CD4-positive, alpha-beta T cell treated with Interleukin-6 at 100 ng/mL for 8 hours (primary cell): ENCODE data around the gene FAM24B.
"Not testable (repeated sequence)": the region's sequence is repeated elsewhere in the genome, so short reads cannot be mapped to it uniquely, and the experiment has no call there.

Experiments
- DNase-seq: peaks from one replicate; pipeline ENCODE4 v3.0.0-alpha.2; 2020; ENCODE audit warnings: mixed read lengths, low spot score

FAM24B gene

GRCh38 chr10:122858042-122858441, 21.3 kb downstream of the FAM24B start:
- DNase-seq: not testable (repeated sequence)

DNA sequence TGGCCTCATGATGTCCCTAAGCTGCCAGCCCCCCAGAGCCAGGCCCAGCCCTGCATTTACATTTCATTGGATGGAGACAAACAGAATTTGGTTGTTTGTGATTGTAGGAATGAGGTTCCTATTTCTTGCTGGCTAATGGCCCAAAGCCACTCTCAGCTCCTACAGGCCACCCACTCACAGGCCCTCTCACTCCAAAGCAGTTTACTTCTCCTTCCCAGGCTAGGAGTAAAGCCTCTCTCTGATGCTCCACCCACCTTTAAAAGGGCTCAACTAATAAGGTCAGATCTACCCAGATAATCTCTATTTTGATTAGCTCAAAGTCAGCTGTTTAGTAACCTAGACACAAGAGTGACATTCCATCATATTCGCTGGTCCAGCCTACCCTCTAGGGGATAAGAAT, 22.5 kb downstream of the FAM24B start:
- no peak for DNase-seq

GRCh38 chr10:122855745-122856144, 23.6 kb downstream of the FAM24B start:
- DNase-seq: no peak

DNA sequence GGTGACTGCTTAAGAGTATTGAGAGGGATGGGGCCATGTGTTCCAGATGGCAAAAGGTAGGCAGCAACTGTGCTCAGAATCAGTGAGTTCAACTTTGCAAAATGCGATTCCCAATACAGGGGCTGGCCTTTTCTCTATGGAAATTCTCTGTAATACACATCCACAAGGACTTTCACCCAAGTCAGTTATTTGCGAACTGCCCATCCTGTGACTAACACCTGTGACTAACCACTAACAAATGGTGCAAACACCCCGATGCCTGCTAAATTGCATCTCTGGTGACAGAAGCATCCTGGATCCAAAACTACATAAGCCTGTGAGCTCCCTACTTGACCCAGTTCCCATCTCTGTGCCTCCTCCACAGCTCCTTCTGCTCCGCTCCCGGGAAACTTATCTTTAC, 24.7 kb downstream of the FAM24B start:
- no peak for DNase-seq

DNA sequence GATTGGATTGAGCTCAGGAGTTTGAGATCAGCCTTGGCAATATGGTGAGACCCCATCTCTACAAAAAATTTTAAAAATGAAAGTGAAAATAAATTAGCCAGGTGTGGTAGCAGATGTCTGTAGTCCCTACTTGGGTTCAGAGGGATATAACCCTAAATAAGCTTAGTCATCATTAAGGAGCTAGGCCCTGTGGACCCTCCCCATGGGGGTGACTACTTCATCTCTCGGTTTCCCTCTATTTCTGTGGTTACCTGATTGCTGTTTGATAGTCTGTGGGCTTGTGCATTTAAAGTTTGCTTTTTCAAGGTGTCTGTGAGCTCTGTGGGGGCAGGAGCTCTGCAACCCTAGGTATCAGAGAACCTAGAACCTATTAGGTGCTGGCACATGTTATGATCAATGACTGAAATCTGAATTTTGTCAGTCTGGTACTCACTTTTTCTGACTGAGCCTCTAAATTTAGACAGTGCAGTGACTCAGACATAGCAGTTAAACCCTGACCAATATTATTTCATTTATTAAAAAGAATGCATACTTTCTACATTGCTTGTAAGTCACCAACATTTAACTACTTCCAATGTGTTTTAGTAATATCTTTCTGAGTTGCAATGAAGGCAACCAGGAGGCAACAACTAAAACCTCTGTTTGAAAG, 25.6 kb downstream of the FAM24B start:
- DNase-seq: no peak

- no peak for DNase-seq
Measured at GRCh38 chr10:122852261-122852660, 27.1 kb downstream of the FAM24B start.

DNA sequence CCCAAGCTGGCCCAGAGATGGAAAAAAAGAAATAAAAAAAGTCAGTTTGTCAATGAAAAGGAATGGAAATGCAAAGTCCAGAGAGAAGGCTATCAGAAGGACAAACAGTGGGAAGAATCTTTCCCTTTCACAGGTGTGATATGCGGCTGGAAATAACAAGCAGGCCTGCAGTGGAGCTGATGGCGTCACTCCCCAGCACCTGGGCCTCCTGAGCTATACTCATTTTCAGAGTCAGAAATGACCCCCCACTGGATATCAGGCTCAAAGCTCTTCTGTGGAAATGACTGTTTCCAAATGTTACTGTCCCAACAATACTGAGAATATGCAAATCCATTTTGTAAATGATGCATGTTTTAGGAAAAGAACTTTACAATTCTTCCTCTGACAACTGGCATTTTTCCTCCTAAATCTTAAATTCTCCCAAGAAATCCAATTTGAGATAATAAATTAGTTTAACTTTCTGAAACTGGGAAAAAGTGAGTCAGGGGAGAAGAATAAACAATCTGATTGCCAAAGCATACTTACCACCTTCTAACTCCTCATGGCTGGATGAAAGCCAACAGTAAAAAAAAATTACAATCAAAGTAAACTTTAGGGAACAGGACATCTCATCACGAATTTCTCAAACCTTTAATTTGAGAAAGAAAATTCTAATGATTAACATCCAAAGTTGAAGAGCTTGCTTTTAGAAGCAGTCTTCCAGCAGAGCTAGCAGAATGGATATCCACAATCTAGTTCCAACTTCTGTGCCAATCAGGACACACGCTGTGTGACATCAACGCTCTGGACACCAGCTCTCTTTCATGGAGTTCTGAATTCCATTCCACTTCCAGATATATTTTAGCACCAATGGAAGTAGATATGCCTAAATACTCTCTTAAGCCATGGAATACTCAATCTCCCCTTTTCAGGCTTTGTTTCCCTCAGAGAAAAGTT, 28.4 kb downstream of the FAM24B start:
- DNase-seq: no peak

DNA sequence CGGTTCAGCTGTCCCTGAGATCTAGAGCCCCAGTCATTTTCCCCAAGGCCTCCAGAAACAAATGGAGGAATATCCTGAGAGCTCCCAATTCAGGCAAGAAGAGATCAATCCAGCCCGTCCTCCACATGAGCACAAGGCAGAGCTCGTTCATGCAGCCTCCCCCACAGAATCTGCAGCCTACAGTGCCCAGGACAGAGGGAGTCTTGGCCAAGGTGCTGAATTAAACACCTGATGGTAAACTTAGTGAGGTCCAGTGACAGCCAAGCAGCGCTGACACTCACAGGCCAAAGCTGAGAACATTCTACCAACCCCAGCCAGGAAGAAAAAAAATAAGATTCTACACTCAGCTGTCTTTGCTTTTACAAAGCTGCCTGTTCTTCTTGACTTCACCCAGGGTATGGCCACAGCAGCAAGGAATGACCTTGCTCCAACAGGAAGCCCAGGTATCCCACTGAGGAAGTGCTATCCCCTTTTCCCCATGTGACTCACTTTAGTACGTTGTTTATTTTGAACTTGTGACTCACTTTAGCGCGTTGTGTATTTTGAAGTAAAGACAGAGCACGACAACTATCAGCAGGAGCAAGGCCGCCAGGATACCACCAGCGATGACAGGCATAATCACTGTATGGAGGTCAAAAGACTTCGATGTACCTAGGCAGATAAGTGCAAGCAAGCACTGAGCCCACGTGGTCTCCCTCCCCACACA, 29.3 kb downstream of the FAM24B start:
- no peak for DNase-seq

DNA sequence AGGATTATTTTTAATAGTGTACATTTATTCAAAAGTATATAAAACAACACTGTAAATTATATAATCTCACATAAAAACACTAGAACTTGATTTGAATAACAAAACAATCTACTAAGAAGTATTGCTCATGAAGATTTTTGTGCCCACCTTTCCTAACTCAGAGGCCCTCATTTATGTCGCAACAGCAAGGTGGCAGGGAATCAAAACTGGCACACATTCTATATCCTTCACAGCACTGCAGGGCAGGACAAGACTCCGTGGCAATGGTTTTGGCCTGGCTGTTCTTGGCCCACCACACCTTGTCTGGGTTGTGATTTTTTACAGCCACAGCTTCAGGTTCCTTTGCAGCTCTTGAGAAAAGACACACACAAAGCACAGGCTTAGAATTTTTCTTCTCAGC, 30.3 kb downstream of the FAM24B start:
- DNase-seq: no peak

GRCh38 chr10:122847782-122848604, 31.4 kb downstream of the FAM24B start:
- DNase-seq: no peak

DNA sequence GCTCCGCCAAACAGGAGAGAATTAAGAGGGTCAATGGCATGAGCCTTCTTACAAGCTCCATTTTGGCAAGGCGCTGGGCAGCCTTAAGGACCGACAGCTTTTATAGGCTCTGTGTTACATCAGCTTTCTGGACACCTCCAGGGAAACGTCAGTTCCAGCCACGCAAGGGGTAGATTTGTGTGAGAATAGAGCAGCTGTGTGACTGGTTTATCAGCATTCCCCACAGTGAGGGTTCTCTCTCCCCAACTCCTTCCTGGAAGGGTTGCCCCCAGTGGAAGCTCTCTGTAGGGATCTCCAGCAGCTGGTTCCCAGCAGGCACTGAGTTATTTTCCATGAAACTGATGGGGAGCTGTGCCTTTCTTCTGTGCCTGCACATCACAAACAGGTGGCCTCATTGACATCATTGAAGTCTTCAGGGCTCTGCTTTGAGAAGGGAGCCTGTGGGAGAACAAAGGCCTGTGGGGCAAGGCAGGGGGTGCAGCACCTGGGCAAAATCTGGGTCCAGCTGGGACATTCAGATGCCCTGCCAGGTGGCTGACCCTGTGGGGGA, 33.5 kb downstream of the FAM24B start, which contains the start of gene CUZD1:
Gene CUZD1, minus strand, starts transcription at position 75 of the 550 bp plus-strand sequence. Its CDS starts 14 bp downstream, at position 61.
- DNase-seq: no peak

GRCh38 chr10:122844146-122844545, 35.2 kb downstream of the FAM24B start:
- DNase-seq: no peak

GRCh38 chr10:122841569-122841968, 37.8 kb downstream of the FAM24B start:
- DNase-seq: no peak

GRCh38 chr10:122839505-122839904, 39.9 kb downstream of the FAM24B start:
- no peak for DNase-seq

- no peak for DNase-seq
Measured at GRCh38 chr10:122838880-122839279, 40.5 kb downstream of the FAM24B start.

DNA sequence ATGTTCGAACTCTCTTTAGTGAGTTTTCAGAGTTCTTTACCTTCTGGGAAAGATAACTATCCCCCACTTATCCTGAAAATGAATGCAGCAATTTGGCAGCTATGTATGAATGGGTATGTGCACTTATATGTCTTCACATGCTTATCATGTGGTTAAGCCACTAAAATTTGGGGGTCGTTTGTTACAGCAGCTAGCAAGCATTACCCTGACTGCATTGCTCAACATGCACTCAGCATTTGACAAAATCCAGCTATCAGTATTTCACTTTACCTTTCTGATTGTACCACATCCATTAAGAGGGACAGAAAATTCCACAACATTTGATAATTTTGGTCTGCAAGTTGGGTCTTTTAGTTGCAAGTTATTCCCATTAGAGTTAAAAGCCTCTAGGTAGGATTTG, 43.5 kb downstream of the FAM24B start:
- DNase-seq: no peak

GRCh38 chr10:122830965-122831353, 48.4 kb downstream of the FAM24B start:
- DNase-seq: no peak

DNA sequence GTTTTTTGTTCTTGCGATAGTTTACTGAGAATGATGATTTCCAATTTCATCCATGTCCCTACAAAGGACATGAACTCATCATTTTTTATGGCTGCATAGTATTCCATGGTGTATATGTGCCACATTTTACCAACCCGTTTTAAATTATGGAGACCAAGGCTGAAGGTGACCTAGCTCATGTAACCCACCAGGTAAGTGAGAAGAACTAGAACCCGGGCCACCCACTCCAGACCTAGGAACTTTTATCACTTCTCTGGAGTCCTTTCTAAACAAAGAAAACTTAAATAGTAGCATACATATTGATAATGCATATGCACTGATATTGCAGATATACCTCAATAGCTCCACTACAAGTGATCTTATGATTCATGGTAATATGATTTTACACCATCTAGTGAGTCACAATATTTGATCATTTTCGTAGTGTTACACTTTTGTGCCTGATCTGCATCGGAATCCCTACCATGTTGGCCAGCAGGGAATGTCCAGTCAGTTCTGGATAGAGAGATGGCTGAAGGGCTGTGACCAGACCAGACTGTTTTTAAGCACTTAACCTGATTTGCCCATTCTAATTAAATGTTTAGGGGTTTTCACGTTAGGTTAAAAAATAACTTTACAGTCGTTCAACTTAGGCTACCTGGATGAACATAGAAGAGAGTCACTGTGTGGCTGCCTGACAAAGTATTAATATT, 49.0 kb downstream of the FAM24B start:
- no peak for DNase-seq

- DNase-seq: no peak
Measured at GRCh38 chr10:122829454-122829853, 49.9 kb downstream of the FAM24B start.

- no peak for DNase-seq
Measured at GRCh38 chr10:122828716-122829255, 50.6 kb downstream of the FAM24B start.

GRCh38 chr10:122827302-122827701, 52.1 kb downstream of the FAM24B start:
- no peak for DNase-seq
